Adipocyte (in vitro differentiated cells): ENCODE data around the gene HOXD11.

ENCODE experiments used
- DNase-seq: peaks from one replicate; pipeline ENCODE4 v3.0.0-alpha.2; 2015; ENCODE audit warnings: low read depth
- H3K27me3 ChIP-seq: replicated peaks from 2 replicates; pipeline ENCODE4 v1.7.0; 2013; ENCODE audit warnings: mild to moderate bottlenecking, low read length, moderate library complexity; ENCODE audit not compliant: control insufficient read depth, insufficient read depth
- H3K36me3 ChIP-seq: 2 replicates; pipeline ENCODE4 v1.7.0; 2013; ENCODE audit warnings: low read length, mild to moderate bottlenecking, moderate library complexity; ENCODE audit not compliant: control insufficient read depth, insufficient read depth, severe bottlenecking
- H3K4me1 ChIP-seq: 2 replicates; pipeline ENCODE4 v1.7.0; 2013; ENCODE audit warnings: mild to moderate bottlenecking, low read length, moderate library complexity; ENCODE audit not compliant: control insufficient read depth, insufficient read depth
- H3K4me3 ChIP-seq: 2 replicates; pipeline ENCODE4 v1.7.0; 2013; ENCODE audit warnings: mild to moderate bottlenecking, low read length, moderate library complexity
- H3K9ac ChIP-seq: 2 replicates; pipeline ENCODE4 v1.7.0; 2013; ENCODE audit warnings: mild to moderate bottlenecking, low read length, moderate library complexity
- H3K9me3 ChIP-seq: 2 replicates; pipeline ENCODE4 v1.7.0; 2013; ENCODE audit warnings: mild to moderate bottlenecking, low read length, moderate library complexity; ENCODE audit not compliant: control insufficient read depth

Gene HOXD11

DNA sequence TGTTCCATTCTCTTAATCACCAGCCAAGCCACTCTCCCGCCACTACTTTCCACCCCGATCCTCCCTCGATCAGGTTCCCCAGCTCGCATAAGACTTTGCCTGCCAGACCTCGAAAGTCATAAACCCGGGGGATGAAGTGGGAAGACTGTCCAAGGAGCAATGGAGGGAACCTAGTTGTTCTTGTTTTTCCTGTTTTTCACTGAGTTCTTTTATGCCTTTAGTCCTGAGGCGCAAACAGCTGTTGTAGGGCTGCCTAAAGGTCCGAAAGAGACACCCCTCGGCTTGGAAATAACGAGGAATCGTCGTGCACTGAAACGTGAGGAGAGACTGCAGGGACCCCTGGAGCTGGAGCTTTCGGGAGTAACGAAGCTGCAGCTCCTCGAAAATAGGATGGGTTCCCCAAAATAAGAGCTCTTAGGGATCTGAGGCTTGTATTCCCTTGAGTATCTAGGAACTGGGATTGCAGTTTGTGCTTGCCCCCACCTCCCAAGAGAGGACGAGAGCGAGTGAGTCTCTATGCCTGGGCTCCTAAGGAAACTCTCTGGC is 9.2 kb upstream of the HOXD11 start:
- DNase-seq: no peak
- peaks cover 9% of the 10 kb centered on the region for H3K4me1 ChIP-seq
- H3K9me3 ChIP-seq: peaks cover 21% of the 10 kb centered on the region
- peaks cover 96% of the 10 kb centered on the region for H3K27me3 ChIP-seq
- peak overlapping the region; percentile 78 for H3K4me3 ChIP-seq
- H3K9ac ChIP-seq: no peak overlapping the region
- no peaks in the 10 kb centered on the region for H3K36me3 ChIP-seq

DNA sequence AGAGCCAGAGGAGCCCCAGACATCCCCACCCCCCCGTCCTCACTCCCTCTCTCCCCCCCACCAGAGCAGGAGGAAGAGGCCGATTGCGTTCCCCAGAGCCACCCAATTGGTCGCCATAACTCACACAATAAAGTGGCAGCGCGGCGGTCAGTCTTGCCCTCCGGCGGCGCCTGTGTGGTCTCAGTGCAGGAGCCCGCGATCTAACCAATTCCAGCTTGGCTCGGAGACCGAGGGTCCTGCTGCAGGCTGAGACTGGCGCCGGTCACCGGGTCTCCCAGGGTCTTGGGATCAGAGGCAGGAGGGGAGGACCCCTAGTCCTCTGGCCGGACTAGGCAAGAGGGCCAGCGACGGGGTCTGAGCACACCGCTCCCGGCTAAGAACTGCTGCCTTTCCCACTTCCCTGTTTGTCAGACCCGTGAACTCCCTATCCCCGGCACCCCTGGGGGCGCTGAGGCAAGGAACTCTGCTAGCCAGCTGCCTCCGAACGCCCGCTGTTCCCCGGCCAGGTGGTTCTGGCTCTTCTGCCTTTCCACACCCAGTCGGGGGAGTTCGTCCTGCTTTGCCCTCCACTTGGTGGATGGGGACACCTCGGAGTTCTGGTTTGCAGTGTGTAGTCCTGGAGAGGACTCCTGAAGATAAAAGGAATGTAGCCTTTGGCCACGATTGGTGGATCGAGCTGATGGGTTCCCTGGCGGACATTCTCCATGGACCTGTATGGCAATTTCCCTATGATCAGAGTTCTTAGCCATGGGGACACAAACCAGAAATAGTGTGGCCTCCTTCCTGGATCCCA is 8.5 kb upstream of the HOXD11 start:
- peaks cover 19% of the 10 kb centered on the region for H3K9me3 ChIP-seq
- peaks cover 98% of the 10 kb centered on the region for H3K27me3 ChIP-seq
- no peak for DNase-seq
- peaks cover 10% of the 10 kb centered on the region for H3K4me1 ChIP-seq
- H3K9ac ChIP-seq: no peak overlapping the region
- no peaks in the 10 kb centered on the region for H3K36me3 ChIP-seq
- H3K4me3 ChIP-seq: no peak overlapping the region

- H3K9ac ChIP-seq: no peak overlapping the region
- H3K9me3 ChIP-seq: peaks cover 18% of the 10 kb centered on the region
- H3K27me3 ChIP-seq: peaks cover 97% of the 10 kb centered on the region
- H3K36me3 ChIP-seq: no peaks in the 10 kb centered on the region
- H3K4me3 ChIP-seq: no peak overlapping the region
- no peak for DNase-seq
- H3K4me1 ChIP-seq: peaks cover 17% of the 10 kb centered on the region
These were observed 7.8 kb upstream of the HOXD11 start for GRCh38 chr2:176099159-176099727.

GRCh38 chr2:176099728-176100546 is 7.1 kb upstream of the HOXD11 start, which contains the start of gene HOXD12:
Gene HOXD12, plus strand, starts transcription at chr2:176099795. Its CDS starts 7 bp downstream, at chr2:176099802.
- Histone ChIP-seq H3K4me1 (peaks cover 23% of the 10 kb centered on the region), H3K4me3 (no peak within 1 kb of the TSS), H3K9me3 (peaks cover 13% of the 10 kb centered on the region), H3K9ac (no peak within 1 kb of the TSS), H3K27me3 (peaks cover 91% of the 10 kb centered on the region), H3K36me3 (no peaks in the 10 kb centered on the region)
- DNase-seq: no peak

DNA sequence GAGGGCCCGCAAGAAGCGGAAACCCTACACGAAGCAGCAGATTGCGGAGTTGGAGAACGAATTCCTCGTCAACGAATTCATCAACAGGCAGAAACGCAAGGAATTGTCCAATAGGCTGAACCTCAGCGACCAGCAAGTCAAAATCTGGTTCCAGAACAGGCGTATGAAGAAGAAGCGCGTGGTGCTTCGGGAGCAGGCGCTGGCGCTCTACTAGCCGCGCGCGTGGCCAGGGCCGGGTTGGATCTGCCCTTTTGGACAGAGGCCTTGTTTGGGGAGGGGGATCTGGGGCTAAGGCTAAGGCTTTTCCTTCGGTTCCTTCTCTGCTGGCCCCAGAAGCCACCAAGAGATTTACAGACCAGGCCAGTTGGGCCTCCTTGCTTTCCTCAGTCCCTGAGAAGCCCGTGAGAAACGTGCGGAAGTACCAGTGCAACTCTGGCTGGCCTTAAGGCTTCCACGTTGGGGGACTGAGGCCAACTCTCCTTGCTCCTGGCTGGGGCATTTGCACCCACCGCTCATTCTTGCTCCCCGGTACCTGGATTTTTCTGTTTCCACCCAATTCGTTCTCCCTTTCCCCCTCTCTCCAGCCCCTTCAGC is 6.4 kb upstream of the HOXD11 start:
- Histone ChIP-seq H3K36me3 (no peaks in the 10 kb centered on the region), H3K4me1 (peaks cover 24% of the 10 kb centered on the region), H3K9me3 (peaks cover 13% of the 10 kb centered on the region), H3K4me3 (no peak overlapping the region), H3K9ac (no peak overlapping the region), H3K27me3 (peaks cover 91% of the 10 kb centered on the region)
- DNase-seq: no peak

DNA sequence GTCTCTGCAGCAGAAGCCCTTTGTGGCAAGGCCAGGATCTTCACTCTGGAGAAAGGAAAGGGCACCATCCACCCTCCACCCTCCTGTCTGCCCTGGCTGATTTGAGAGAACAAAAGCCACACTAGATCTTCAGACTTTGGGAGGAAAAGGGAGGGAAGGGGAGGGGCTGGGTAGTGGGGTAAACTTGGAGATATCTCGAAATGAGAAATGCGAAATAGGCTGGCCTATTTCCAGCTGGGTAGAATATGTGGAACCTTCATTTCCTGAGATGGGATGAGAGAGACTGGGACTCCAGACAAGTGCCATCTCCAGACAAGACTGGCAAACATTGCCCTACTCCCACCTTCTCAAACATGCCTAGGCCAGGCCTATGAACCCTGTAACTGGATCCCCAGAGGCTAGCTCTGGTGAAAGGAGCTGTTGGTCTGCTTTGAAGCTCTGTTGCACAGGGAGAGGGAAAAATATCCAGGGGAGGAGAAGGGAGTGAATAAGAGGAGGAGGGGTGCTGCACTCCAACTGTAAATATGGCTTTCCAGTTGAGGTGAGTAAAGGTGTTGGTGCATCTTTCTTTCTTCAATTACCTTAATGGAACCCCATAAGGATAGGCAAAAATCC is 5.8 kb upstream of the HOXD11 start:
- Histone ChIP-seq H3K4me1 (peaks cover 24% of the 10 kb centered on the region), H3K36me3 (no peaks in the 10 kb centered on the region), H3K4me3 (no peak overlapping the region), H3K27me3 (peaks cover 87% of the 10 kb centered on the region), H3K9ac (no peak overlapping the region), H3K9me3 (peaks cover 13% of the 10 kb centered on the region)
- no peak for DNase-seq

- Histone ChIP-seq H3K36me3 (no peaks in the 10 kb centered on the region), H3K9ac (no peak overlapping the region), H3K4me3 (no peak overlapping the region), H3K9me3 (peaks cover 13% of the 10 kb centered on the region), H3K27me3 (peaks cover 82% of the 10 kb centered on the region), H3K4me1 (peaks cover 24% of the 10 kb centered on the region)
- no peak for DNase-seq
These were observed 5.2 kb upstream of the HOXD11 start for GRCh38 chr2:176101842-176102241.

DNA sequence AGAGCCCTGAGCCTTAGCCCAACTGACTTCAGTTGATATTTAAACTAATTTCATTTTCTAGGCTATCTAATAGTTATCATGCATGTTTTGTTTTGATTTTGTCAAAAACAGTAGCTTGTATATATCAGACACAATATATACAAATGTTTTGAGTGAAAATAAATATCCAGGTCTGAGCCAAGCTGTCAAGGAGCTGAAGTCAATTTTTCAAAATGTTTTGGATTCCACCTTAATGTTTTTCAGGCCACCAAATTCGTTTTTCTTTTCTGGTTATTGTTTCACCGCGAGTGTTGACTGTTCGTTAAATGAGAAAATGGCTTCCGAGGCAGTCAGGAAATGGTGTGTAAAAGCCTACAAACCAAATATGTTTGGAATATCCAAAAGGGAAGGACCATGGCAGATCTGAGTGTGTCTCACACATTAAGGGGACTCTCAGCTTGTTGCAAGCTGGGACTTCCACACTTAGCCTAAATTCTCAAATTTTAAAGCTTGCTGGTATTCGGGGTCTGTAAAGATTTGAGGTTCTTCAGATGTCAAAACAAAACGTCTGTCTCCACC is 4.7 kb upstream of the HOXD11 start:
- no peaks in the 10 kb centered on the region for H3K36me3 ChIP-seq
- H3K4me1 ChIP-seq: peaks cover 21% of the 10 kb centered on the region
- peaks cover 79% of the 10 kb centered on the region for H3K27me3 ChIP-seq
- H3K9ac ChIP-seq: no peak overlapping the region
- peaks cover 13% of the 10 kb centered on the region for H3K9me3 ChIP-seq
- H3K4me3 ChIP-seq: no peak overlapping the region
- DNase-seq: no peak

GRCh38 chr2:176103194-176103593 is 3.9 kb upstream of the HOXD11 start:
- no peaks in the 10 kb centered on the region for H3K36me3 ChIP-seq
- peaks cover 72% of the 10 kb centered on the region for H3K27me3 ChIP-seq
- H3K4me1 ChIP-seq: peaks cover 15% of the 10 kb centered on the region
- H3K9me3 ChIP-seq: peaks cover 13% of the 10 kb centered on the region
- H3K4me3 ChIP-seq: no peak overlapping the region
- H3K9ac ChIP-seq: no peak overlapping the region
- DNase-seq: no peak

- no peak for DNase-seq
- peaks cover 15% of the 10 kb centered on the region for H3K4me1 ChIP-seq
- peaks cover 13% of the 10 kb centered on the region for H3K9me3 ChIP-seq
- H3K27me3 ChIP-seq: peaks cover 67% of the 10 kb centered on the region
- peak overlapping the region; percentile 6 for H3K9ac ChIP-seq
- H3K36me3 ChIP-seq: no peaks in the 10 kb centered on the region
- H3K4me3 ChIP-seq: peak overlapping the region; percentile 75
These were observed 3.3 kb upstream of the HOXD11 start for GRCh38 chr2:176103742-176104315.
